HFF-Myc (cell line): Measurements from ENCODE around the gene INF2.

Experiments used
- DNase-seq: peaks from one replicate; pipeline ENCODE4 v3.0.0-alpha.2; 2011; ENCODE audit warnings: low read depth; ENCODE audit errors: extremely low read depth
- H3K4me3 ChIP-seq: replicated peaks from 2 replicates; pipeline ENCODE4 v1.5.1; 2011; ENCODE audit warnings: low read depth, mild to moderate bottlenecking, control low read depth, low read length
- CTCF ChIP-seq: IDR thresholded peaks from 2 replicates; pipeline ENCODE4 v1.5.1; 2012; ENCODE audit warnings: mild to moderate bottlenecking, low read depth, low read length, control low read depth; ENCODE audit errors: missing control alignments

INF2 gene

GRCh38 chr14:104732355-104732804 lies 43.0 kb downstream of the INF2 start:
- TF ChIP-seq CTCF = no peak
- no peak for DNase-seq

GRCh38 chr14:104732931-104733681 lies 43.7 kb downstream of the INF2 start:
- no peak for DNase-seq
- H3K4me3 ChIP-seq = no peak overlapping the region
- no peak for TF ChIP-seq CTCF

More at GRCh38 chr14:104732355-104732804, 43.0 kb downstream of the INF2 start:
- H3K4me3 ChIP-seq = no peak overlapping the region

- H3K4me3 ChIP-seq = no peak overlapping the region
- no peak for DNase-seq
- TF ChIP-seq CTCF = no peak
Measured at GRCh38 chr14:104734051-104734587, 44.7 kb downstream of the INF2 start.

- TF ChIP-seq CTCF = no peak
- no peak overlapping the region for H3K4me3 ChIP-seq
Measured at GRCh38 chr14:104734601-104734990, 45.2 kb downstream of the INF2 start.

GRCh38 chr14:104734991-104735779 lies 45.8 kb downstream of the INF2 start:
- no peak for TF ChIP-seq CTCF
- no peak overlapping the region for H3K4me3 ChIP-seq
- DNase-seq = no peak

More at GRCh38 chr14:104734601-104734990, 45.2 kb downstream of the INF2 start:
- DNase-seq = no peak

GRCh38 chr14:104735830-104736642 lies 46.6 kb downstream of the INF2 start:
- H3K4me3 ChIP-seq = no peak overlapping the region
- no peak for DNase-seq

More at GRCh38 chr14:104735830-104736642, 46.6 kb downstream of the INF2 start:
- no peak for TF ChIP-seq CTCF
